Measurements from ENCODE around the gene CUX1. TPM values are rescaled to one million over a fixed set of nuclear protein-coding genes. Genes with fewer than 3 reads are reported as not detected.

Gene CUX1
- total RNA-seq, 1 donor = 41.1 TPM

- H3K9me3 ChIP-seq (ENCODE audit: low read depth, low read length) = no peaks in the 10 kb centered on the region
- no peak overlapping the region for H3K4me3 ChIP-seq (ENCODE audit: low read length)
Measured at GRCh38 chr7:102055181-102055976, 238.0 kb downstream of the CUX1 start.

GRCh38 chr7:102059524-102059923, 242.1 kb downstream of the CUX1 start:
- Histone ChIP-seq H3K4me1 (ENCODE audit: insufficient read depth, low read length) (peaks cover 19% of the 10 kb centered on the region), H3K27me3 (ENCODE audit: insufficient read depth, low read length) (no peaks in the 10 kb centered on the region), H3K9me3 (ENCODE audit: low read depth, low read length) (no peaks in the 10 kb centered on the region), H3K4me3 (ENCODE audit: low read length) (no peak overlapping the region)

More at GRCh38 chr7:102055181-102055976, 238.0 kb downstream of the CUX1 start:
- Histone ChIP-seq H3K4me1 (ENCODE audit: insufficient read depth, low read length) (no peaks in the 10 kb centered on the region), H3K27me3 (ENCODE audit: insufficient read depth, low read length) (no peaks in the 10 kb centered on the region)

- no peaks in the 10 kb centered on the region for H3K27me3 ChIP-seq (ENCODE audit: insufficient read depth, low read length)
- H3K4me3 ChIP-seq (ENCODE audit: low read length) = no peak overlapping the region
- H3K4me1 ChIP-seq (ENCODE audit: insufficient read depth, low read length) = peaks cover 28% of the 10 kb centered on the region
- H3K9me3 ChIP-seq (ENCODE audit: low read depth, low read length) = no peaks in the 10 kb centered on the region
Measured at GRCh38 chr7:102061354-102061945, 244.0 kb downstream of the CUX1 start.

GRCh38 chr7:102061981-102062390, 244.6 kb downstream of the CUX1 start:
- Histone ChIP-seq H3K9me3 (ENCODE audit: low read depth, low read length) (no peaks in the 10 kb centered on the region), H3K4me1 (ENCODE audit: insufficient read depth, low read length) (peaks cover 28% of the 10 kb centered on the region), H3K27me3 (ENCODE audit: insufficient read depth, low read length) (no peaks in the 10 kb centered on the region), H3K4me3 (ENCODE audit: low read length) (no peak overlapping the region)

- H3K9me3 ChIP-seq (ENCODE audit: low read depth, low read length) = no peaks in the 10 kb centered on the region
- H3K27me3 ChIP-seq (ENCODE audit: insufficient read depth, low read length) = no peaks in the 10 kb centered on the region
- H3K4me1 ChIP-seq (ENCODE audit: insufficient read depth, low read length) = peaks cover 28% of the 10 kb centered on the region
- H3K4me3 ChIP-seq (ENCODE audit: low read length) = no peak overlapping the region
Measured at GRCh38 chr7:102063690-102064180, 246.3 kb downstream of the CUX1 start.

- Histone ChIP-seq H3K4me1 (ENCODE audit: insufficient read depth, low read length) (peaks cover 28% of the 10 kb centered on the region), H3K27me3 (ENCODE audit: insufficient read depth, low read length) (no peaks in the 10 kb centered on the region), H3K9me3 (ENCODE audit: low read depth, low read length) (no peaks in the 10 kb centered on the region), H3K4me3 (ENCODE audit: low read length) (no peak overlapping the region)
Measured at GRCh38 chr7:102064361-102065025, 247.1 kb downstream of the CUX1 start.

GRCh38 chr7:102065226-102065625, 247.8 kb downstream of the CUX1 start:
- no peaks in the 10 kb centered on the region for H3K9me3 ChIP-seq (ENCODE audit: low read depth, low read length)
- no peak overlapping the region for H3K4me3 ChIP-seq (ENCODE audit: low read length)
- H3K4me1 ChIP-seq (ENCODE audit: insufficient read depth, low read length) = peaks cover 28% of the 10 kb centered on the region
- H3K27me3 ChIP-seq (ENCODE audit: insufficient read depth, low read length) = no peaks in the 10 kb centered on the region

- peaks cover 26% of the 10 kb centered on the region for H3K4me1 ChIP-seq (ENCODE audit: insufficient read depth, low read length)
- no peak overlapping the region for H3K4me3 ChIP-seq (ENCODE audit: low read length)
- no peaks in the 10 kb centered on the region for H3K9me3 ChIP-seq (ENCODE audit: low read depth, low read length)
- H3K27me3 ChIP-seq (ENCODE audit: insufficient read depth, low read length) = no peaks in the 10 kb centered on the region
Measured at GRCh38 chr7:102066476-102066875, 249.1 kb downstream of the CUX1 start.

- Histone ChIP-seq H3K27me3 (ENCODE audit: insufficient read depth, low read length) (no peaks in the 10 kb centered on the region), H3K9me3 (ENCODE audit: low read depth, low read length) (no peaks in the 10 kb centered on the region), H3K4me3 (ENCODE audit: low read length) (no peak overlapping the region), H3K4me1 (ENCODE audit: insufficient read depth, low read length) (peaks cover 15% of the 10 kb centered on the region)
Measured at GRCh38 chr7:102068846-102069245, 251.4 kb downstream of the CUX1 start.

- Histone ChIP-seq H3K27me3 (ENCODE audit: insufficient read depth, low read length) (no peaks in the 10 kb centered on the region), H3K9me3 (ENCODE audit: low read depth, low read length) (no peaks in the 10 kb centered on the region), H3K4me3 (ENCODE audit: low read length) (no peak overlapping the region), H3K4me1 (ENCODE audit: insufficient read depth, low read length) (peaks cover 5% of the 10 kb centered on the region)
Measured at GRCh38 chr7:102069931-102070629, 252.7 kb downstream of the CUX1 start.

- Histone ChIP-seq H3K9me3 (ENCODE audit: low read depth, low read length) (no peaks in the 10 kb centered on the region), H3K4me1 (ENCODE audit: insufficient read depth, low read length) (no peaks in the 10 kb centered on the region), H3K4me3 (ENCODE audit: low read length) (no peak overlapping the region), H3K27me3 (ENCODE audit: insufficient read depth, low read length) (no peaks in the 10 kb centered on the region)
Measured at GRCh38 chr7:102072003-102072402, 254.6 kb downstream of the CUX1 start.

GRCh38 chr7:102072636-102073209, 255.3 kb downstream of the CUX1 start:
- no peaks in the 10 kb centered on the region for H3K4me1 ChIP-seq (ENCODE audit: insufficient read depth, low read length)
- no peaks in the 10 kb centered on the region for H3K9me3 ChIP-seq (ENCODE audit: low read depth, low read length)
- no peaks in the 10 kb centered on the region for H3K27me3 ChIP-seq (ENCODE audit: insufficient read depth, low read length)
- H3K4me3 ChIP-seq (ENCODE audit: low read length) = no peak overlapping the region

- Histone ChIP-seq H3K9me3 (ENCODE audit: low read depth, low read length) (no peaks in the 10 kb centered on the region), H3K4me1 (ENCODE audit: insufficient read depth, low read length) (no peaks in the 10 kb centered on the region), H3K27me3 (ENCODE audit: insufficient read depth, low read length) (no peaks in the 10 kb centered on the region), H3K4me3 (ENCODE audit: low read length) (no peak overlapping the region)
Measured at GRCh38 chr7:102073931-102074880, 256.8 kb downstream of the CUX1 start.

GRCh38 chr7:102075126-102075525, 257.7 kb downstream of the CUX1 start:
- Histone ChIP-seq H3K9me3 (ENCODE audit: low read depth, low read length) (no peaks in the 10 kb centered on the region), H3K4me3 (ENCODE audit: low read length) (no peak overlapping the region), H3K27me3 (ENCODE audit: insufficient read depth, low read length) (no peaks in the 10 kb centered on the region), H3K4me1 (ENCODE audit: insufficient read depth, low read length) (no peaks in the 10 kb centered on the region)

All from mononuclear cell (primary cell).